HCT116 (cell line): ENCODE data around the gene THSD7B. TPM values are rescaled to one million over a fixed set of nuclear protein-coding genes. Genes with fewer than 3 reads are reported as not detected.

Source experiments
- ATAC-seq: fragments of 200-7000 bp; cut with Tn5 transposase; 2 replicates; pipeline ENCODE4 v1.9.1; 2020; ENCODE audit warnings: mild to moderate bottlenecking, moderate library complexity
- BruUV-seq: library from RNA; stranded (reverse); fragments of 400-500 nt; replicated peaks from 2 replicates; lab custom pipeline; 2021; lab: Mats Ljungman, UMichigan
- CTCF ChIA-PET: fragments of 300-600 bp; sonication (Branson Sonifier 250); formaldehyde crosslinking; loops from one replicate; lab custom pipeline; 2021; ENCODE audit warnings: antibody characterized with exemption; lab: Charles Lee
- POLR2A ChIA-PET: fragments of 300-600, 350-600 bp; sonication (Branson Sonifier 250); formaldehyde crosslinking; loops from one replicate; lab custom pipeline; 2021; ENCODE audit warnings: antibody characterized with exemption; lab: Charles Lee
- RAD21 ChIA-PET, 2 experiments: fragments of 300-600 bp; sonication (Branson Sonifier 250); formaldehyde crosslinking; loops; one replicate each; lab custom pipeline; 2023; ENCODE audit warnings: low total read pairs in 2 of 2; ENCODE audit not compliant: uncharacterized antibody in 2 of 2, unreplicated experiment in 2 of 2, low non-redundant PET in 1 of 2; lab: Charles Lee
- DNase-seq: peaks from one replicate; pipeline ENCODE4 v3.0.0-alpha.2; 2010; ENCODE audit warnings: low read depth, low spot score
- H2AFZ ChIP-seq: fragments of 200-600 bp; shearing (Covaris generic), sonication (generic); 2 replicates; pipeline ENCODE4 v1.6.1; 2017; ENCODE audit warnings: low read depth, mixed run types, mixed read lengths, antibody characterized with exemption, low read length; ENCODE audit not compliant: poor library complexity, severe bottlenecking
- H3K27ac ChIP-seq: 2 replicates; pipeline ENCODE4 v1.5.1; 2012; ENCODE audit warnings: low read depth, low read length
- H3K27me3 ChIP-seq: fragments of 200-600 bp; sonication (generic); 2 replicates; pipeline ENCODE4 v1.6.1; 2016; ENCODE audit warnings: mixed run types, low read length, mixed read lengths; ENCODE audit not compliant: insufficient read depth
- H3K36me3 ChIP-seq, 2 experiments: fragments of 200-500 bp in 1 of 2; fragments of 200-600 bp in 1 of 2; sonication (Bioruptor generic) in 1 of 2; sonication (generic) in 1 of 2; 2 replicates each; pipeline versions ENCODE4 v1.5.1 to v1.6.1; 2014 to 2016; ENCODE audit warnings: low read length in 2 of 2, inconsistent platforms in 1 of 2, mixed read lengths in 1 of 2, mixed run types in 1 of 2; ENCODE audit not compliant: insufficient read depth in 2 of 2, control insufficient read depth in 1 of 2
- H3K4me1 ChIP-seq, 2 experiments: fragments of 200-600 bp in 1 of 2; sonication (generic) in 1 of 2; 2 replicates each; pipeline versions ENCODE4 v1.5.1 to v1.6.1; 2012 to 2017; ENCODE audit warnings: low read length in 2 of 2, inconsistent platforms in 1 of 2, mild to moderate bottlenecking in 1 of 2, mixed read lengths in 1 of 2, mixed run types in 1 of 2, moderate library complexity in 1 of 2; ENCODE audit not compliant: insufficient read depth in 2 of 2, control insufficient read depth in 1 of 2
- H3K4me2 ChIP-seq: fragments of 200-600 bp; sonication (generic); 2 replicates; pipeline ENCODE4 v1.6.1; 2017; ENCODE audit warnings: mixed run types, low read length, mixed read lengths
- H3K4me3 ChIP-seq, 2 experiments: fragments of 200-600 bp in 1 of 2; sonication (generic) in 1 of 2; replicated peaks in 1 of 2; 2 replicates each; pipeline ENCODE4 v1.5.1; 2011 to 2016; ENCODE audit warnings: low read length in 2 of 2, control low read depth in 1 of 2, low read depth in 1 of 2, mild to moderate bottlenecking in 1 of 2, mixed read lengths in 1 of 2, mixed run types in 1 of 2
- H3K79me2 ChIP-seq: fragments of 200-600 bp; sonication (generic); 2 replicates; pipeline ENCODE4 v1.6.1; 2017; ENCODE audit warnings: mild to moderate bottlenecking, mixed run types, low read length, moderate library complexity, mixed read lengths; ENCODE audit not compliant: insufficient read depth
- H3K9ac ChIP-seq: fragments of 200-600 bp; sonication (generic); 2 replicates; pipeline ENCODE4 v1.6.1; 2016; ENCODE audit warnings: low read length, mixed read lengths
- H3K9me2 ChIP-seq: fragments of 200-600 bp; sonication (generic), shearing (Covaris generic); 2 replicates; pipeline ENCODE4 v1.6.1; 2017; ENCODE audit warnings: mixed run types, mild to moderate bottlenecking, moderate library complexity; ENCODE audit not compliant: insufficient read depth
- H3K9me3 ChIP-seq, 2 experiments: fragments of 200-500 bp in 1 of 2; fragments of 200-600 bp in 1 of 2; sonication (Bioruptor generic) in 1 of 2; sonication (generic) in 1 of 2; 2 replicates each; pipeline ENCODE4 v1.6.1; 2014 to 2017; ENCODE audit warnings: low read length in 2 of 2, mixed read lengths in 2 of 2, inconsistent platforms in 1 of 2, low read depth in 1 of 2, mild to moderate bottlenecking in 1 of 2, mixed run types in 1 of 2, moderate library complexity in 1 of 2; ENCODE audit not compliant: control insufficient read depth in 1 of 2, insufficient read depth in 1 of 2
- H4K20me1 ChIP-seq: fragments of 200-600 bp; sonication (generic), shearing (Covaris generic); 2 replicates; pipeline ENCODE4 v1.6.1; 2017; ENCODE audit warnings: mixed run types, mild to moderate bottlenecking, moderate library complexity; ENCODE audit not compliant: insufficient read depth
- ATF3 ChIP-seq: IDR thresholded peaks from 2 replicates; pipeline ENCODE4 v1.6.1; 2012
- EGR1 ChIP-seq: IDR thresholded peaks from 2 replicates; pipeline ENCODE4 v1.6.1; 2012; ENCODE audit warnings: low read depth
- ELF1 ChIP-seq: IDR thresholded peaks from 2 replicates; pipeline ENCODE4 v1.6.1; 2012; ENCODE audit warnings: low read depth, borderline replicate concordance
- EZH2 ChIP-seq: fragments of 200-600 bp; sonication (generic); IDR thresholded peaks from 2 replicates; pipeline ENCODE4 v1.6.1; 2017; ENCODE audit warnings: antibody characterized with exemption, mixed run types
- EZH2phosphoT487 ChIP-seq: fragments of 200-600 bp; IDR thresholded peaks from 2 replicates; pipeline ENCODE4 v1.6.1; 2018; ENCODE audit warnings: antibody characterized with exemption, borderline replicate concordance
- FOSL1 ChIP-seq: IDR thresholded peaks from 2 replicates; pipeline ENCODE4 v1.6.1; 2012; ENCODE audit warnings: low read depth
- JUND ChIP-seq: IDR thresholded peaks from 2 replicates; pipeline ENCODE4 v1.6.1; 2012
- RAD21 ChIP-seq: IDR thresholded peaks from 2 replicates; pipeline ENCODE4 v1.6.1; 2012; ENCODE audit warnings: low read depth, mild to moderate bottlenecking
- TCF7L2 ChIP-seq: IDR thresholded peaks from 2 replicates; pipeline ENCODE4 v1.7.0; 2011; ENCODE audit warnings: borderline replicate concordance, inconsistent platforms; ENCODE audit not compliant: insufficient read depth, insufficient read length; ENCODE audit errors: extremely low read depth
- YY1 ChIP-seq: IDR thresholded peaks from 2 replicates; pipeline ENCODE4 v1.6.1; 2011; ENCODE audit warnings: low read length, low read depth, moderate library complexity, mild to moderate bottlenecking; ENCODE audit not compliant: insufficient replicate concordance; ENCODE audit errors: extremely low read depth
- ZFX ChIP-seq: fragments of 450-650 bp; IDR thresholded peaks from 2 replicates; pipeline ENCODE4 v1.6.1; 2017
- ZNF274 ChIP-seq: fragments of 200-500 bp; sonication (Bioruptor generic); IDR thresholded peaks from 2 replicates; pipeline ENCODE4 v1.6.1; 2014; ENCODE audit warnings: mild to moderate bottlenecking, low read depth, low read length, inconsistent platforms
- intact Hi-C: fragments of 100-400 bp; cut with micrococcal nuclease; formaldehyde crosslinking; loops from 2 replicates; pipeline ENCODE4 v1.10.0; 2022
- total RNA-seq: library from RNA; stranded (reverse); gene quantifications from one replicate; pipeline ENCODE4 v1.2.1, GENCODE V29; 2021; ENCODE audit not compliant: unreplicated experiment
- TF ChIP-seq, protein P1 (sequence below): IDR thresholded peaks from 2 replicates; pipeline ENCODE4 v1.6.1; 2011; ENCODE audit warnings: mild to moderate bottlenecking, low read length, moderate library complexity; ENCODE audit not compliant: insufficient replicate concordance; ENCODE audit errors: extremely low read depth

The THSD7B gene
- total RNA-seq, 1 experiment from 2014 or later: not detected

DNA sequence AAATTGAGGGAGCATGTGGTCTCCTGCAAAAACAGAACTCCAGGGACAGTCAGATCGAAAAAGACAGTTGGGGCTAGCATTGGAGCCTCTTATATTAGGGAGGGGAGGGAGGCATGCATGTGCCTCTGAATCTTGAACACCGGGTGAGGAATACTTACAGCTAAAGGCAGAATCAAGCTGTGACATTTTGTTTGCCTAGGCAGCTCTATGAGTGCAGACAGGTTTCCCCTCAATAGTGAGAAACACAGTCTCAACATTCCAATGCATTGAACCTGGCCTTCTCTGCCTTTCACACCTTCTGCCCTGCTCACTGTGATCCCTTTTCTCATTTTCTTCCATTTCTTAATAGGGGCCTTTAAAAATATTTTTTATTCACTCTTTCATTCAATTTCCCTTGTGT, 140.4 kb downstream of the THSD7B start:
- ChIA-PET CTCF (no interaction called here), RAD21 (no interaction called here), POLR2A (no interaction called here)
- no peak for DNase-seq
- H3K9ac ChIP-seq: no peak overlapping the region
- no peak overlapping the region for H3K4me3 ChIP-seq
- H3K36me3 ChIP-seq: no peaks in the 10 kb centered on the region
- no peaks in the 10 kb centered on the region for H3K4me1 ChIP-seq
- no peaks in the 10 kb centered on the region for H4K20me1 ChIP-seq
- no peaks in the 10 kb centered on the region for H3K27me3 ChIP-seq
- intact Hi-C loops: no loop called here
- H3K9me2 ChIP-seq: no peaks in the 10 kb centered on the region
- ATAC-seq: no peak
- no peak overlapping the region for H3K27ac ChIP-seq
- no TSS peak for BruUV-seq
- H3K79me2 ChIP-seq: no peaks in the 10 kb centered on the region
- no peak for TF ChIP-seq ATF3
- TF ChIP-seq ZFX: no peak
- TF ChIP-seq, protein P1, sequence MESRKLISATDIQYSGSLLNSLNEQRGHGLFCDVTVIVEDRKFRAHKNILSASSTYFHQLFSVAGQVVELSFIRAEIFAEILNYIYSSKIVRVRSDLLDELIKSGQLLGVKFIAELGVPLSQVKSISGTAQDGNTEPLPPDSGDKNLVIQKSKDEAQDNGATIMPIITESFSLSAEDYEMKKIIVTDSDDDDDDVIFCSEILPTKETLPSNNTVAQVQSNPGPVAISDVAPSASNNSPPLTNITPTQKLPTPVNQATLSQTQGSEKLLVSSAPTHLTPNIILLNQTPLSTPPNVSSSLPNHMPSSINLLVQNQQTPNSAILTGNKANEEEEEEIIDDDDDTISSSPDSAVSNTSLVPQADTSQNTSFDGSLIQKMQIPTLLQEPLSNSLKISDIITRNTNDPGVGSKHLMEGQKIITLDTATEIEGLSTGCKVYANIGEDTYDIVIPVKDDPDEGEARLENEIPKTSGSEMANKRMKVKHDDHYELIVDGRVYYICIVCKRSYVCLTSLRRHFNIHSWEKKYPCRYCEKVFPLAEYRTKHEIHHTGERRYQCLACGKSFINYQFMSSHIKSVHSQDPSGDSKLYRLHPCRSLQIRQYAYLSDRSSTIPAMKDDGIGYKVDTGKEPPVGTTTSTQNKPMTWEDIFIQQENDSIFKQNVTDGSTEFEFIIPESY: no peak
- TF ChIP-seq EZH2: no peak
- no peak for TF ChIP-seq RAD21
- no peak for TF ChIP-seq ZNF274
- TF ChIP-seq TCF7L2: no peak
- TF ChIP-seq EZH2phosphoT487: no peak
- TF ChIP-seq EGR1: no peak
- TF ChIP-seq ELF1: no peak
- TF ChIP-seq FOSL1: no peak
- no peak for TF ChIP-seq JUND
- no peak for TF ChIP-seq YY1
- no peak overlapping the region for H3K4me2 ChIP-seq
- H2AFZ ChIP-seq: no peak overlapping the region
- peaks cover 6 to 8% of the 10 kb centered on the region in 2 experiments; a peak in 2 of 4 replicates for H3K9me3 ChIP-seq
